GM18867 (cell line): ENCODE measurements around the gene HECTD2.
"Not testable (repeated sequence)": the region's sequence is repeated elsewhere in the genome, so short reads cannot be mapped to it uniquely, and the experiment has no call there.

ENCODE experiments used
- ATAC-seq: cut with Tn5 transposase; IDR thresholded peaks from one replicate; pipeline ENCODE4 v1.9.1; 2021; ENCODE audit warnings: mild to moderate bottlenecking, moderate library complexity; ENCODE audit not compliant: unreplicated experiment

Gene HECTD2

DNA sequence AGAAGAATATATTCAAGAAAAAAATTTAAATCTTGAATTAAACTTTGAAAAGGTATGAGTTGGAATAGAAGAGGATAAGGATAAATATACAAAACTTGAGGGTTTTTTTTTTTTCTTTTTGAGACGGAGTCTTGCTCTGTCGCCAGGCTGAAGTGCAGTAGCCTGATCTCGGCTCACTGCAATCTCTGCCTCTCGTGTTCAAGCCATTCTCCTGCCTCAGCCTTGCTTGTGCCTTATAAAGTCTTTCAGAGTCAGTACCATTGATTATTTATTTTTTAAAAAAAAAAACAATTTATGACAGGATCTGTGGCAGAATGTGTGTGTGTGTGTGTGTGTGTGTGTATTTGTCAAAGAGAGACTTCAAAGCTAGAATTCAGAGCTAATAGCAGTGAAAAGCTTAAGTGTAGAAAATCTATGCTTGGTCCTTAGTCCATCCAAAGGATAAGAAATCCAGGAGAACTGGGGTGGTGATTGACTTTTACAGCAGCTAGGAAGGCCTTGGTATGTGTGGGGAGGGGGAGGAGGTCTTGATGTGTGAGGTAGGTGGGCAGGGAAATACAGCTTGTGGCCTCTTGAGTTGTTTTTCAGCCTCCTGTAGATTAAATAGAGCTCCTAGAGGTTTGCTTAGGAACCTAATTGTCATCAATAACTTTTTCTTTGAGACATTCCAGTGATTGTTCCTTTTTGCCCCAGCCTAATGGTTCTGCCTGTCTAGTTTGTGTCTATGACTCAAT lies 2.4 kb downstream of the HECTD2 start:
- no peak for ATAC-seq

DNA sequence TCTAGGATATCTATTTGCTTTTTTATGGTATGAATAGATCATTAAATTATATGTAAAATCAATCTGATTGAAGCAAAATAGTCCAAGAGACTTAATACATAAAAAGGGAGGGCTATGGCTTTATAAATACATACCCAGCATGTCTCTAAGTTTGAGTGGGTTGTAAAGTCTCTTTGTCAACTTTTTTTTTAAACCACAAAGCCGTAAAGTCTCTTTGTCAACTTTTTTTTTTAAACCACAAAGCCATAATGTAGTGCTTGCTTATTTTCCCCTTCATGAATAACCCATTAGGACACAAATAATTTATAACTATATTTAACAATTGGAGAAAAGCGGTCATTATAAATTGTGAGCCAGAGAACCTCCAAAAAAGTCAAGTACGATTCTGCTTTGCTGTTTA lies 5.7 kb downstream of the HECTD2 start:
- ATAC-seq, result no peak

DNA sequence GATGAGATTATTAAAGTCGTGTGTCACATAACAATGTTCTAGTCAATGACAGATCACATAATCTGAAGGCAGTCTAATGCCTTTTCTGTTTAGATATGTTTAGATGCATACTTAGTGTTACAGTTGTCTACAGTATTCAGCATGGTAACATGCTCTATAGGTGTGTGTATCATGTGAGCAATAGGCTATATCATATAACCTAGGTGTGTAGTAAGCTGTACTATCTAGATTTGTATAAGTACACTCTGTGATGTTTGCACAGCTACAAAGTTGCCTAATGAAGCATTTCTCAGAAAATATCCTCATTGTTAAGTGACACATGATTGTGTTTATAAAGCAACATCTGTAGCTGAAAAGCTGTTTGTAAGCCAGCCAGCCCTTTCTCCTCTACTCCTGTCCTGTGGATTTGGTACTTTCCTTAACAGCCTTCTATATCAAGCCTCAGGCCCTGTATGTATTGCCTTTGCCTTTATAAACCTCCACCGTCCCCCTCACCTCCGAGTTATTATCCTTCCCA lies 6.3 kb downstream of the HECTD2 start:
- no peak for ATAC-seq

DNA sequence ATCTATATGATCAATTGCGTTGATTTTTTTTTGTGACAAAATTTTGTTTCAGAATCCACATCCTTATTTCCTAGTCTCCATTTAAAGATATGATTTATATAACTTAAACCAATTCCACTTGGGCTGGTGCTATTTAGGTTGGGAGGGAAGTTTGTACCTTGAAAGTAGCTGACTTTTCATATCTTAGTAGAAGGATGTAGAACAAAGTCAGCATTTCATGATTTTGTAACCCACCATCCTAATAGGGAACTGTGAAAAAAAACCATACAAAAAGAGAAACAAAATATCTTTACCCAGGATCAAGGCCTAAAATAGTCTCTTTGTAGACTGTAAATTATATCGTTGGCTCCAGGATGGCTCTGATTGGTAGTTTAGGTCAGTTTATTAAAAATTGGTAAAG lies 8.3 kb downstream of the HECTD2 start:
- ATAC-seq, result no peak

DNA sequence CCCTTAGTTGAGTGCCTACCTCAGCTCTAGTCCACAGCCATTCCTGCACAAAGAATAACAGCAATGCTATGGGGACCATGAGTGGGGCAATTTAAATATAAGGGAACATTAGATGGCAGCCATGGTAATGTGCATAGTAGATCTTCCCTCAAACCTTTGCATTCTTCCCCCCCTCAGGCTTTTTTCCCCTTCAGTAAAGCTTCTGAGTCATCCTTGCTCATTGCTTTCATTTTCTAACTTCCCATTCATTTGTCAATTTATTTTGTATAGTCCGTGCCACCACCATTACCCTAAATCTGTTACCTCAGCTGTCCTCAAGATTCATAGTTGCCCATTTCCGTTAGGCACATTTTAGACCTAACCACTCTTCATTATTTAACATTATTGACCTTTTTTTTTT lies 10.7 kb downstream of the HECTD2 start:
- ATAC-seq, result no peak

DNA sequence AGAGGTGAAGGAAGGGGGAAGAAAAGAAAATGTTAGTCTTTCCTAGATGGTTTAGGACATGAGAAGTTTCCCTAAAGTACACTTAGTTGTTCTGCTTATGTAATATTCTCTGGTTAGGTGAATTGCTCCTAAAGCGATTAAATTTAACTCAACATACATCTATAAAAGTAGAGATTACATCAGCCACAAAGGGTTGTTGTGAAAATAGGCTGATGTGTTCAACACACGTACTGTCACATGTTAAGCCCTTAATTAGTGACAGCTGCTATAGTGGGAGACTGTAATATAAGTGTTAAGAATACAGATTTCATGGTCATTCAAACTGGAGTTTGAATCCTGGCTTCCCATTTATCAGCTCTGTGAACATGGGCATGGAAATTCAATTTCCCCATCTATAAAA lies 12.8 kb downstream of the HECTD2 start:
- no peak for ATAC-seq

DNA sequence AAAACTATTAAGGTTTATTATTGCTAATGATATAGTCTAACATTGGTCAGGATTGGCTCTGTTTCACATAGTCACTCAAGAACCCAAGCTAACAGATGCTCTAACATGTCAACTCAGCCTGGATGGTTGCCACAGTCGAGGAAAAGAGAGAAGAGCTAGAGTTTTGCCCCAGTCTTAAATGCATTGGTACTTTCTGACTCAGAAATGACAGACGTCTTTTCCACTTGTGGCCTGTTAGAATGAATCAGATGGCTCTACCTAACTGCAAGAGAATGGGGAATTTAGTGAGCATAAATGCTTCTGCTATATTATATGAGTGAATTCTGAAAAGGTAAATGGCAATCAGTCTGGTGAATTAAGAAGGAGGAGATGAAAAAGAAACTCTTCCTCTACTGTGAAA lies 13.9 kb downstream of the HECTD2 start:
- ATAC-seq, result no peak

DNA sequence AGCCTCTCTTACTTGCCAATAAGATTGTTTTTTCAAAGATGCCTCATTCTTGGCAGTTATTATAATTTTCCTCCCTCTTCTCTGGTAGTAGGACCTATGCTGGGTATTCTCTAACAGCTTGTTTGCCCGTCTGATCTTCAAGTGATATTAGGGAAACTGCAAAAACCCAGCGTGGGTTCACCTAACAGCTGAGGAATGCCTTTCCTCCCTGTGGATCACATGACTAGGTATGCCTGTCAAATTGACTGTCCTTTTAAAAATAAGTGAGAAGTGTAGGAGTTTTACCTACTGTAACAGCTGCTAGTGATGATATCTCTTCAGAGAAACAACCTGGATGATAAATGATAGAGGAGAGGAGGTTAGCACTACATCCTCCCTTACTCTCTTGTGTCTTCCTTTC lies 22.0 kb downstream of the HECTD2 start:
- no peak for ATAC-seq

DNA sequence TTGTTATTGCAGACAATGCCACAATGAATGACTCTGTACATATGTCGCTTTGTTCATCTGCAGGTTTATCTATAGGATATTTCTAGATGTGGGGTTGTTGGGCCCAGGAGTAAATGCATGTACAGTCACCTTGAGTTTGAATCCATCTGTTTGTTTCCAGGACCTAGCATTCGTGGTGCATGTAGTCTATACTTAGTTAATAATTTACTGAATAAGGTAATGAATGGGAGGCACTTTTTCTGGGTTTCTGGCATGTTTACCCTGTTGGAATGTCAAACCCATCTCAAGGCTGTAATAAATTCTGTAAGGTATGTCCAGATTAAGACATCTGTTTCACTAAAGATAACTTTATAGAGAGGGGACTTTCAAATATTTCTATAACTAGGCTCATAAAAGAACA lies 23.5 kb downstream of the HECTD2 start:
- ATAC-seq, result no peak

DNA sequence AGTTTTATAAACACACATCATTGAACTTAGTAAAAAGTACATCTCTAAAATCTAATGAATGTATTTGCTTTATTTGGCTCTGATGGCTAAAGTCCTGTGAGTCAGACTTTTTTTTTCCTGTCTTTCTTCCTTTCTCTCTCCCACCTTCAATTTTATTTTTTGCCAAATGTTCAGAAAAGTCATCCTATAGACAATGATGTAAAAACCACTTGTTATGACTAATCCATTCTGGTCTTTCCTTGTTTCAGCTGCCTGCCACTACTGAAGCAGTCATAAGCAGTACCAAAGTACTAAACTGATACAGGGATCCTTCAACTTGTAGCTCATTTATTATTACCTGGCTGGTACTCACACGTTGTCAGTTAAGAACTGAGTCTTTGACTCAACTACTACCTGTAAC lies 23.9 kb downstream of the HECTD2 start:
- ATAC-seq, result no peak

DNA sequence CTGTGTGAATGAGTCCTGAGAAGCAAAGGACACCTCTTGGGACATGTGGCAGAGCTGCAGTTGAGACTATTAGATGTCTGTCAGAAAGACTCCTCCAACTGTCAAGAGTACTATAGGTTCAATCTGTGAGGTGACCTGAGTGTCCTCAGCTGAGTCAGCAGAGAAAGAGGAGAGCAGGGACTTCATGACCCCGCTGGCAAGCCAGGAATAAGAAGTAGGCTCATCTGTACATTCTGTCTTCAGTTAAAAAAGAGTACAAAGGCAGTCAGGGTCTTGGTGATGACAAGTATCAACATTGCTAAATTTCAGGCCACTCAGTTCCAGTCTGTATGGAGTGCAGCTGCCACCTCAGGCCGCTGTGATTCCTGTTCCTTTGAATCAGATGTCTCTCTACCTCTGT lies 25.1 kb downstream of the HECTD2 start:
- ATAC-seq, result no peak

DNA sequence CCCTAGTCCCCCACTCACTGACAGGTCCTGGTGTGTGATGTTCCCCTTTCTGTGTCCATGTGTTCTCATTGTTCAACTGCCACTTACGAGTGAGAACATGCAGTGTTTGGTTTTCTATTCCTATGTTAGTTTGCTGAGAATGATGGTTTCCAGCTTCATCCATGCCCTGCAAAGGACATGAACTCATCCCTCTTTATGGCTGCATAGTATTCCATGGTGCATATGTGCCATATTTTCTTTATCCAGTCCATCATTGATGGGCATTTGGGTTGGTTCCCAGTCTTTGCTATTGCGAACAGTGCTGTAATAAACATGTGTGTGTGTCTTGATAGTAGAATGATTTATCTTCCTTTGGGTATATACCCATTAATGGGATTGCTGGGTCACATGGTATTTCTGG lies 28.1 kb downstream of the HECTD2 start:
- not testable (repeated sequence) for ATAC-seq

DNA sequence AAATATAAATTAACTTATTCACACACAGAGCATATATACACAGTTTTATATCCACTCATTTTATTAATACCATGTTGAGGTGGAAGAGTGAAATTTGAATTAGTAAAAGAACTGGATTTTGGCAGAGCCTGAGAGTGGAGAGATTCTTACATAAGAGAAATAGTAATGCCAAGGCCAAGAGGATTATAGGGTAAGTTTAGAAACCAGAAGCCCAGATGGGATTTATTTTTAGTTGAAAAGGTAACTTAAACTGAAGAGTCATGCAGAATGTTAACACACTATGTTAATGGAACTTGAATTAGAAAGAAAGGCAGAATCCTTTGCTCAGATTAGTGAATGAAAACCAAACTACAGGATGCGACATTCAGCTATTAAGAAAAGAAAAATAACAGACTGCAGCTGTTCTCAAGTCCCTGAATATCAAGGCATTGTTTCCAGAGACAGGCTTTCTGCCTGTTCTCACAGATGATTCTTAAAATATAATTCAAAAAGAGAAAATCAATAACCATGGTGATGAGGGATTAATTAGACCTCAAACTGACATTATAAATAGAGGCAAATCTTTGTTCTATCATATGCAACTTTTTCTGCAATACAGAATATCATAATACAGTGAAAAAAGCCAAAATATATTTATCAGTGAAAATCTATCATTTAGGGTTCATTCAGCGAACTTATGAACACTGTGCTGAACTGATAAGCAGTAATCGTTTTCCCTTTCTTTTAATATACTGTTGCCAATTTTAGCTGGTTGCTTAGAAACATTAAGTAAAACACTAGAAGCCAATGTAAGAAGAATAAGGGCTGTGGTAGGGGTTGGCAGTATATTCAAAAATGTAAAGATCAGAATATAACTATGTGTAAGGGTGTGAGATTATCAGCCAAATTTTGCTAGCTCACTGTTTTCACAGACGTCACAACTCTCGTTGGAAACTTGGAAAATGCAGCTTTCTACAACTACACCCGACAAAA lies 34.4 kb downstream of the HECTD2 start:
- no peak for ATAC-seq

DNA sequence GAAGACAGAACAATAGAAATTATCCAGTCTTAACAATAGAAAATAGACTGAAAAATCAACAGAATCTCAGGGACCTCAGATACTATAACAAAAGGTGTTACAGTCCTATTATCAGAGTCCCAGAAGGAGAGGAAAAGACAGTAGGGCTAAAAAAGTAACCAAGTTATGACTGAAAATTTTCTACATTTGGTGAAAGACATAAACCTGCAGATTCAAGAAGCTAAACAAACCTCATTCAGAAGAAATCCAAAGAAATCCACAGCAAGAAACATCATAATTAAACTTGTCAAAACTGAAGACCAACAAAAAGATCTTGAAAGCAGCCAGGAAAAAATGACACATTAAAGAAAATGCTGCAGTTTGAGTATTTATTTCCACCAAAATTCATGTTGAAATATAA lies 41.9 kb downstream of the HECTD2 start:
- no peak for ATAC-seq

DNA sequence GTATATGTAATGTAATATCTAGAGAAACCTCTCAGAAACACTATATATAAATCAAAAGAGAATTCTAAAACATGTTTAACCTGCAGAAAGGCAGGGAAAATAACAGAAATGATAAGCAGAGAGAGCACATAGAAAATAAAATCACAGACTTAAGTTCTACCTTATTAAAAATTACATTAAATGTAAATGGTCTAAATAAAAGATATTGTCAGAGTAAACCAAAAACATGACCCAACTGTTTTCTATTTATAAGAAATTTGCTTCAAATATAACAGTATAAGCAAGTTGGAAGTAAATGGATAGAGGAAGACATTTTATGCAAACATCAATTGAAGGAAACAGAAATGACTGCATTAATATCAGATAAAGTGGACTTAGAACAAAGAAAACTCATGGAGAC lies 43.4 kb downstream of the HECTD2 start:
- no peak for ATAC-seq

DNA sequence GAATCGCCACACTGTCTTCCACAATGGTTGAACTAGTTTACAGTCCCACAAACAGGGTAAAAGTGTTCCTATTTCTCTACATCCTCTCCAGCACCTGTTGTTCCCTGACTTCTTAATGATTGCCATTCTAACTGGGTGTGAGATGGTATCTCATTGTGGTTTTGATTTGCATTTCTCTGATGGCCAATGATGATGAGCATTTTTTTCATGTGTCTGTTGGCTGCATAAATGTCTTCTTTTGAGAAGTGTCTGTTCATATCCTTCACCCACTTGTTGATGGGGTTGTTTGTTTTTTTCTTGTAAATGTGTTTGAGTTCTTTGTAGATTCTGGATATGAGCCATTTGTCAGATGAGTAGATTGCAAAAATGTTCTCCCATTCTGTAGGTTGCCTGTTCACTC lies 45.0 kb downstream of the HECTD2 start:
- ATAC-seq, result not testable (repeated sequence)

DNA sequence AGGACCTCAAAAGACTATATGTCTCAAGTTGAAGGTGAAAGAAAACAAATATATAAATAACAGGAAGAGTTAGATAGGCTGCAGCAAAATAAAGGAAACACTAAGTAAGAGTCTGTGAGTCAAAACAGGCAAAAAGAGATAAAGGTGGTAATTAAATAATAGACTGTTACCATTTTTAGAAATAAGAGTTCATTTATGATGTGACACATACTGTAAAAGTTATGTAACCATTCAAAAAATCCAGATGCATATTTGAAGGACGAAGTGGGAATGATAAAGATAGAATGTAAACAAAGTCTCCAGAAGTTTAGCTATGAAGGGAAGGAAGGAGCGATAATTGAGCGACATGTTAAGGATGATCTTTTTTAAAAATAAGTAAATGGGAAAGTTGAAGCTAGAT lies 50.5 kb downstream of the HECTD2 start:
- no peak for ATAC-seq

DNA sequence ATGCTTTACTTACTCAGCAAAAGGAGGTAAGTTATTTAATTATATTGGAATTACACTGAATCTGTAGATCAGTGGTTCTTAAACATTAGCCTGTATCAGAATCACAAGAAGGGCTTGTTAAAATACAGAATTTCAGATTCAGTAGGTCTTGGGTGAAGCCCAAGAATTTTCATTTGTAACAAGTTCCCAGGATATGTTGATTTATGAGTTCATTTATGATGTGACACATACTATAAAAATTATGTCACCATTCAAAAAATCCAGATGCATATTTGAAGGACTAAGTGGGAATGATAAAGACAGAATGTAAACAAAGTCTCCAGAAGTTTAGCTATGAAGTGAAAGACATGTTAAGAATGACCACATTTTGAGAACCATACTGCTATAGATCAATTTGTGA lies 52.3 kb downstream of the HECTD2 start:
- ATAC-seq, result no peak

DNA sequence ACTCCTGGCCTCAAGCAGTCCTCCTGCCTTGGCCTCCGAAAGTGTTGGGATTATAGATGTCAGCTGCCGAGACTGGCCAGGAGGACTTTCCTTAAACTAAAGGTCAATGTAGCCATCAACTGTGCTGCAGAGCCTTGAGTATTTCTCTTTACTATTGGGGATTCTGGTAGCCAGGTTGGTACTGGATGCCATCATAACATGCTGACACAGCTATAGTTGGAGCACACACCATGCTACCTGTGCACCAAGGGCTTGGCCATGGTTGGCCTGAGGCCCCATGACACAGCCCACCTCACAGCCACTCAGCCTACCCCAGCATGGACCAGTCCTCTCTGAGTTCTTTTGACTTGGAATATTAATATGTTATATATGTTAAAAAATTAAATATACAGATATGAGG lies 54.4 kb downstream of the HECTD2 start:
- ATAC-seq, result no peak

DNA sequence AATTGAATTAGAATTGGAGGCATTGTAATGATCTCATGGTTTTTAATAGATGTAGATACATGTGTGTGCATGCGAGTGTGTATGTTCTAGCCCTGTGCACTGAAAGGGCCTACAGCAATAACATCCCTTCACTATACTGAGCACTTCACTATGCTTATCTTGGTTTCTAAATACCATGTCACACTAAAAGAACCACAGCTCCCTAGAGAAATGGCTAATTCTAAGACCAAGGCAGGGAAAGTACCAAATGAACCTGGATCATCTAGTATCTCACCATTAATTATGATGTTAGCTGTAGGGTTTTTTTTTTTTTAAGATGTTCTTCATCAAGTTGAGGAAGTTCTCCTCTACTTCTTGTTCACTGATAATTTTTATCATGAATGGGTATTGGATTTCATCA lies 55.1 kb downstream of the HECTD2 start:
- ATAC-seq, result no peak

DNA sequence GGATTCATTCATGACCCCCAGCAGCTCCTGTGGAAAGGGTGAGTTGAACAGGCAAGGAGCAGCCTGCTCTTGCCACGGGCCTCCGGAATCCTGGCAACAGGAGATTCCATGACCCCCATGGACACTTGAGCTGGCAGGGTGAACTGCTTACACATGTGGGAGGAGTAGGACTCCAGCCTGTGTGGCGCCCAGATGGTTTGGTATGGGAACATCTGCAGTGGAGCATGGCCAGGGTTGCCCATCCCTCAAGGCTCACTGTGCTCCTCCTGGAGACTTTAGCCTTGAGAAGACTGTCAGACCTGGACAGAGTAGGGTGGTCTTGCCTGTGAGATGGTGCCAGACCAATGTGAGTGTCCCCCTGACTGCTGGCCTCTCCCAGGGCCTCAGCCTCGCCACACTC lies 57.0 kb downstream of the HECTD2 start:
- ATAC-seq, result no peak

DNA sequence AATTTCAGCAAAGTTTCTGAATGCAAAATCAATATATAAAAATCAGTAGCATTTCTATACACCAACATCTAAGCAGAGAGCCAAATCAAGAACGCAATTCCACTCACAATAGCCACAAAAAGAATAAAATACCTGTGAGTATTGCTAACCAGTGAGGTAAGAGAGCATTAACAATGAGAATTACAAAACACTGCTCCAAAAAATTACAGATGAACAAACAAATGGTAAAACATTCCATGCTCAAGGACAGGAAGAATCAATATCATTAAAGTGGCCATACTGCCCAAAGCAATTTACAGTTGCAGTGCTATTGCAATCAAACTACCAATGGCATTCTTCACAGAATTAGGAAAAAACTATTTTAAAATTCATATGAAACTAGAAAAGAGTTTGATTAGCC lies 61.5 kb downstream of the HECTD2 start:
- no peak for ATAC-seq
